HUES48 (cell line): ENCODE measurements around the gene SPATA25.

Experiments
- H3K27ac ChIP-seq: one replicate; pipeline ENCODE4 v1.7.0; 2013; ENCODE audit warnings: low read depth, low read length, inconsistent platforms
- H3K27me3 ChIP-seq: 2 replicates; pipeline ENCODE4 v1.6.1; 2013; ENCODE audit warnings: mild to moderate bottlenecking, low read length; ENCODE audit not compliant: control insufficient read depth, insufficient read depth
- H3K36me3 ChIP-seq: 2 replicates; pipeline ENCODE4 v1.6.1; 2013; ENCODE audit warnings: low read length; ENCODE audit not compliant: control insufficient read depth, insufficient read depth
- H3K4me1 ChIP-seq: 2 replicates; pipeline ENCODE4 v1.6.1; 2013; ENCODE audit warnings: mild to moderate bottlenecking, low read length; ENCODE audit not compliant: control insufficient read depth, insufficient read depth
- H3K4me3 ChIP-seq: 2 replicates; pipeline ENCODE4 v1.5.1; 2013; ENCODE audit warnings: mild to moderate bottlenecking, low read depth, low read length
- H3K9ac ChIP-seq: 2 replicates; pipeline ENCODE4 v1.6.1; 2013; ENCODE audit warnings: mild to moderate bottlenecking, low read depth, low read length, moderate library complexity
- H3K9me3 ChIP-seq: 2 replicates; pipeline ENCODE4 v1.6.1; 2013; ENCODE audit warnings: low read length; ENCODE audit not compliant: control insufficient read depth, insufficient read depth

The SPATA25 gene

GRCh38 chr20:45924391-45925261 lies 37.2 kb upstream of the SPATA25 start:
- no peak overlapping the region for H3K27ac ChIP-seq
- H3K4me1 ChIP-seq, result no peaks in the 10 kb centered on the region
- H3K4me3 ChIP-seq, result no peak overlapping the region
- no peaks in the 10 kb centered on the region for H3K36me3 ChIP-seq
- H3K9ac ChIP-seq, result no peak overlapping the region
- no peaks in the 10 kb centered on the region for H3K27me3 ChIP-seq
- no peaks in the 10 kb centered on the region for H3K9me3 ChIP-seq

- H3K27me3 ChIP-seq, result no peaks in the 10 kb centered on the region
- no peaks in the 10 kb centered on the region for H3K9me3 ChIP-seq
- no peaks in the 10 kb centered on the region for H3K4me1 ChIP-seq
These were observed 34.1 kb upstream of the SPATA25 start for GRCh38 chr20:45921337-45922189.

GRCh38 chr20:45920462-45921336 lies 33.3 kb upstream of the SPATA25 start:
- Histone ChIP-seq H3K4me3 (no peak overlapping the region), H3K4me1 (no peaks in the 10 kb centered on the region), H3K9ac (no peak overlapping the region), H3K27ac (no peak overlapping the region), H3K36me3 (no peaks in the 10 kb centered on the region), H3K9me3 (no peaks in the 10 kb centered on the region), H3K27me3 (no peaks in the 10 kb centered on the region)

More at GRCh38 chr20:45921337-45922189, 34.1 kb upstream of the SPATA25 start:
- no peaks in the 10 kb centered on the region for H3K36me3 ChIP-seq
- H3K9ac ChIP-seq, result no peak overlapping the region
- H3K4me3 ChIP-seq, result no peak overlapping the region
- no peak overlapping the region for H3K27ac ChIP-seq

GRCh38 chr20:45919542-45920399 lies 32.3 kb upstream of the SPATA25 start:
- Histone ChIP-seq H3K9ac (no peak overlapping the region), H3K27me3 (no peaks in the 10 kb centered on the region), H3K9me3 (no peaks in the 10 kb centered on the region), H3K27ac (no peak overlapping the region), H3K4me3 (no peak overlapping the region), H3K4me1 (no peaks in the 10 kb centered on the region), H3K36me3 (no peaks in the 10 kb centered on the region)

GRCh38 chr20:45918779-45919537 lies 31.5 kb upstream of the SPATA25 start:
- no peak overlapping the region for H3K4me3 ChIP-seq
- H3K4me1 ChIP-seq, result no peaks in the 10 kb centered on the region
- no peaks in the 10 kb centered on the region for H3K36me3 ChIP-seq
- no peaks in the 10 kb centered on the region for H3K27me3 ChIP-seq
- no peak overlapping the region for H3K27ac ChIP-seq
- no peak overlapping the region for H3K9ac ChIP-seq
- H3K9me3 ChIP-seq, result no peaks in the 10 kb centered on the region

- no peak overlapping the region for H3K9ac ChIP-seq
- H3K4me1 ChIP-seq, result no peaks in the 10 kb centered on the region
- no peaks in the 10 kb centered on the region for H3K9me3 ChIP-seq
- no peaks in the 10 kb centered on the region for H3K36me3 ChIP-seq
- no peak overlapping the region for H3K4me3 ChIP-seq
- no peak overlapping the region for H3K27ac ChIP-seq
- no peaks in the 10 kb centered on the region for H3K27me3 ChIP-seq
These were observed 30.8 kb upstream of the SPATA25 start for GRCh38 chr20:45918182-45918737.

- no peak overlapping the region for H3K9ac ChIP-seq
- no peaks in the 10 kb centered on the region for H3K27me3 ChIP-seq
- H3K27ac ChIP-seq, result no peak overlapping the region
- no peaks in the 10 kb centered on the region for H3K4me1 ChIP-seq
- no peaks in the 10 kb centered on the region for H3K36me3 ChIP-seq
- H3K9me3 ChIP-seq, result no peaks in the 10 kb centered on the region
- H3K4me3 ChIP-seq, result no peak overlapping the region
These were observed 30.3 kb upstream of the SPATA25 start for GRCh38 chr20:45917790-45918141.

GRCh38 chr20:45913116-45913515 lies 25.7 kb upstream of the SPATA25 start:
- H3K9ac ChIP-seq, result no peak overlapping the region
- H3K9me3 ChIP-seq, result no peaks in the 10 kb centered on the region
- peaks cover 18% of the 10 kb centered on the region for H3K36me3 ChIP-seq
- no peaks in the 10 kb centered on the region for H3K27me3 ChIP-seq
- H3K4me3 ChIP-seq, result no peak overlapping the region
- peaks cover 4% of the 10 kb centered on the region; the same call in 1 of the 2 replicates for H3K4me1 ChIP-seq
- H3K27ac ChIP-seq, result no peak overlapping the region

- Histone ChIP-seq H3K4me3 (peak overlapping the region; percentile 83), H3K27ac (no peak overlapping the region), H3K9me3 (no peaks in the 10 kb centered on the region), H3K36me3 (peaks cover 26% of the 10 kb centered on the region), H3K4me1 (peaks cover 4% of the 10 kb centered on the region; the same call in 1 of the 2 replicates), H3K9ac (no peak overlapping the region), H3K27me3 (no peaks in the 10 kb centered on the region)
These were observed 24.9 kb upstream of the SPATA25 start for GRCh38 chr20:45912344-45912682.
